OCI-LY7 (cell line): ENCODE results near the gene MIER2. TPM values are rescaled to one million over a fixed set of nuclear protein-coding genes. Genes with fewer than 3 reads are reported as not detected.

Source experiments
- BruUV-seq: library from RNA; stranded (reverse); fragments of 400-500 nt; replicated peaks from 2 replicates; lab custom pipeline; 2021; lab: Mats Ljungman, UMichigan
- CTCF ChIA-PET: fragments of 300-600 bp; sonication (Branson Sonifier 250); formaldehyde crosslinking; loops from one replicate; lab custom pipeline; 2022; ENCODE audit warnings: antibody characterized with exemption; ENCODE audit not compliant: unreplicated experiment; lab: Charles Lee
- POLR2A ChIA-PET: fragments of 300-600 bp; sonication (Branson Sonifier 250); formaldehyde crosslinking; loops from one replicate; lab custom pipeline; 2022; ENCODE audit warnings: antibody characterized with exemption; lab: Charles Lee
- DNase-seq: peaks from one replicate; pipeline ENCODE4 v3.0.0-alpha.2; 2015; ENCODE audit warnings: low spot score
- H2AFZ ChIP-seq: fragments of 200-600 bp; sonication (generic), shearing (Covaris generic); 2 replicates; pipeline ENCODE4 v1.6.1; 2014; ENCODE audit warnings: mild to moderate bottlenecking, antibody characterized with exemption, low read length, moderate library complexity
- H3K27ac ChIP-seq: fragments of 200-600 bp; sonication (generic); 2 replicates; pipeline ENCODE4 v1.5.1; 2014; ENCODE audit warnings: mixed run types, low read depth, mild to moderate bottlenecking, moderate library complexity, low read length, inconsistent platforms; ENCODE audit not compliant: poor library complexity, severe bottlenecking
- H3K36me3 ChIP-seq: fragments of 200-600 bp; sonication (generic); 2 replicates; pipeline ENCODE4 v1.6.1; 2014; ENCODE audit warnings: mild to moderate bottlenecking, antibody characterized with exemption, low read length, moderate library complexity, mixed read lengths; ENCODE audit not compliant: insufficient read depth
- H3K4me1 ChIP-seq: fragments of 200-600 bp; sonication (generic); 2 replicates; pipeline ENCODE4 v1.5.1; 2014; ENCODE audit warnings: mild to moderate bottlenecking, low read length; ENCODE audit not compliant: insufficient read depth, poor library complexity, severe bottlenecking
- H3K4me2 ChIP-seq: fragments of 200-600 bp; sonication (generic); 2 replicates; pipeline ENCODE4 v1.6.1; 2014; ENCODE audit warnings: mild to moderate bottlenecking, low read length
- H3K4me3 ChIP-seq: fragments of 200-600 bp; sonication (generic); 2 replicates; pipeline ENCODE4 v1.5.1; 2014; ENCODE audit warnings: mild to moderate bottlenecking, low read depth, low read length; ENCODE audit not compliant: poor library complexity, severe bottlenecking
- H3K79me2 ChIP-seq: fragments of 200-600 bp; sonication (generic); 2 replicates; pipeline ENCODE4 v1.6.1; 2016; ENCODE audit warnings: low read depth, mild to moderate bottlenecking, low read length, moderate library complexity, mixed read lengths; ENCODE audit not compliant: insufficient read depth
- H3K9me2 ChIP-seq: fragments of 200-600 bp; sonication (generic); 2 replicates; pipeline ENCODE4 v1.6.1; 2016; ENCODE audit warnings: mild to moderate bottlenecking, low read length, mixed read lengths; ENCODE audit not compliant: insufficient read depth
- H3K9me3 ChIP-seq: fragments of 200-600 bp; sonication (generic); 2 replicates; pipeline ENCODE4 v1.6.1; 2014; ENCODE audit warnings: mild to moderate bottlenecking, mixed run types, low read length, mixed read lengths
- H4K20me1 ChIP-seq: fragments of 200-600 bp; sonication (generic); 2 replicates; pipeline ENCODE4 v1.6.1; 2014; ENCODE audit warnings: mild to moderate bottlenecking, antibody characterized with exemption, low read length, moderate library complexity, mixed read lengths; ENCODE audit not compliant: insufficient read depth
- CTCF ChIP-seq: fragments of 200-600 bp; sonication (generic); conservative IDR thresholded peaks from 2 replicates; pipeline ENCODE4 v1.5.1; 2014; ENCODE audit warnings: mild to moderate bottlenecking, antibody characterized with exemption, low read length, moderate library complexity, mixed read lengths
- EZH2phosphoT487 ChIP-seq: fragments of 200-600 bp; sonication (generic); IDR thresholded peaks from 2 replicates; pipeline ENCODE4 v1.6.1; 2018; ENCODE audit warnings: low read depth, borderline replicate concordance, mild to moderate bottlenecking, mixed run types, antibody characterized with exemption, low read length, moderate library complexity, mixed read lengths
- intact Hi-C: fragments of 100-400 bp; cut with micrococcal nuclease; formaldehyde crosslinking; loops from one replicate; pipeline ENCODE4 v1.10.0; 2022; ENCODE audit not compliant: unreplicated experiment
- total RNA-seq, 2 experiments: library from RNA; depleted of rRNA in 1 of 2; stranded (reverse); fragments of >200 nt in 1 of 2; shearing (Covaris generic) in 1 of 2; gene quantifications; 2 replicates each; pipeline ENCODE4 v1.2.3, GENCODE V29; 2014 to 2022

Gene MIER2
- total RNA-seq, 2 experiments from 2014 or later = 29.1 to 30.2 TPM

- peaks cover 15% of the 10 kb centered on the region; the same call in 1 of the 2 replicates for H4K20me1 ChIP-seq
- TF ChIP-seq EZH2phosphoT487 (no peak), CTCF (no peak)
- ChIA-PET POLR2A (no interaction called here), CTCF (no interaction called here)
- H3K9me2 ChIP-seq = no peaks in the 10 kb centered on the region
- peak overlapping the region; percentile 93 for H2AFZ ChIP-seq
- H3K4me3 ChIP-seq = peak overlapping the region; percentile 95
- peak overlapping the region; percentile 72 for H3K4me2 ChIP-seq
- no peaks in the 10 kb centered on the region for H3K9me3 ChIP-seq
- no peak for DNase-seq
- peaks cover 26% of the 10 kb centered on the region for H3K36me3 ChIP-seq
- no TSS peak for BruUV-seq
- H3K79me2 ChIP-seq = peaks cover 36% of the 10 kb centered on the region
- peaks cover 45% of the 10 kb centered on the region for H3K4me1 ChIP-seq
- intact Hi-C loops = no loop called here
- no peak overlapping the region for H3K27ac ChIP-seq
These were observed 804 bp upstream of the MIER2 start for GRCh38 chr19:345320-345879.

GRCh38 chr19:343941-344624, 513 bp downstream of the MIER2 start:
- peaks cover 45% of the 10 kb centered on the region for H3K4me1 ChIP-seq
- H3K36me3 ChIP-seq = peaks cover 39% of the 10 kb centered on the region
- H3K4me2 ChIP-seq = peak overlapping the region; percentile 78
- H3K9me3 ChIP-seq = peaks cover 5% of the 10 kb centered on the region
- peak; percentile 37 for DNase-seq
- peak overlapping the region; percentile 55; the same call in 1 of the 2 replicates for H2AFZ ChIP-seq
- ChIA-PET CTCF (no interaction called here), POLR2A (interaction anchor here (1.0 kb wide), 1 partner anchor 39 kb away, joined by 3 read pairs; no protein-coding TSS in a partner anchor)
- H3K79me2 ChIP-seq = peaks cover 49% of the 10 kb centered on the region
- H3K9me2 ChIP-seq = no peaks in the 10 kb centered on the region
- intact Hi-C loops = no loop called here
- H3K4me3 ChIP-seq = peak overlapping the region; percentile 95
- peak overlapping the region; percentile 27 for H3K27ac ChIP-seq
- BruUV-seq = no TSS peak
- peaks cover 15% of the 10 kb centered on the region; the same call in 1 of the 2 replicates for H4K20me1 ChIP-seq
- TF ChIP-seq EZH2phosphoT487 (no peak), CTCF (no peak)
